ENCODE measurements around the gene AMHR2.

Gene AMHR2

DNA sequence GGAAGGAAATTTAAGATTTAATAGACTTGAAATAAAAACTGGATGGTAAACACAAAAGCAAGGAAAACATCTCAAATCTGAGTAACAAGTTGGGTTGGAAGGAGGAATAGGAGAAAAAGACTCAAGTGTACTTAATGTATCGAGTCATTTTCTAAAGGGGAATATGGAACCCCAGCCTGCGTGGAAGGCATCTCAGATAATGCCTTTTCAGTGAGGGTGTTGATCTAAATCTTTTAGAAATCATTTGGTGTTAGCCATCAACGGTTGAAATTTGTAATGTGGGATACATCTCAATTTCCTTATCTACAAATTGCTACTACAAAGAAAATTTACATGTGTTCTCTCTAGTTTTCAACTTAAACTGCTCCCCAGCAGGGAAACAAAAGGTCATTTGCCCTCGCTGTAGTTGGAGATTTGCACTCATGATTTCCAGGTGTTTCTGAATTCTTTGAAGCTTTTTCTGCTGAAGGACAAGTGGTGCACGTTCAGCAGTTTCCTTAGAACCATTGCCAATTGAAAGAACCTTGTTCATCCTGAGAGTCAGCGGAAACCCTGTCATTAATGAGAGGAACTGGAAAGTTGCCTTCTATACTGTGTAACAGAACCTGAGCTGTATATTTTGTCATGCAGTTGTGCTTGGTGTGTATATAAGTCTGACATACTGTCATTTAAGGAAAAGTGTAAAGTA lies 30.4 kb downstream of the AMHR2 start:
- no peak for DNase-seq

DNA sequence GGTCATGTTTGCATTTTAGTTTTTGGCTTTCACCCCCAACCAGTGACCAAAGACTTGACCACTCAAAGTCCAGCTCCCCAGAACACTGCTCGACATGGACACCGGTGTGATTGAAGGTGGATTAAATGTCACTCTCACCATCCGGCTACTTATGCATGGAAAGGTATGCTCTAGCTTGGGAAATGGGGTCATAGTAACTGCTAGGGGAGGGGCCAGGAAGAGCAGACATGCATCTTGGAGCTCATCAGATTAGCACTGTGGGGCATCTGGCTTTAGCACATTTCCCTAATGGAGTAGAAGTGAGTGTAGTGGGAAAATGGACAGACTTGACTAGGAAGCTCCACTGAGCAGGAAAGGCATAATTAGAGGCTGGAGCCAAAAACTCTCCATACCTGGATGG lies 31.1 kb downstream of the AMHR2 start:
- DNase-seq: no peak

DNA sequence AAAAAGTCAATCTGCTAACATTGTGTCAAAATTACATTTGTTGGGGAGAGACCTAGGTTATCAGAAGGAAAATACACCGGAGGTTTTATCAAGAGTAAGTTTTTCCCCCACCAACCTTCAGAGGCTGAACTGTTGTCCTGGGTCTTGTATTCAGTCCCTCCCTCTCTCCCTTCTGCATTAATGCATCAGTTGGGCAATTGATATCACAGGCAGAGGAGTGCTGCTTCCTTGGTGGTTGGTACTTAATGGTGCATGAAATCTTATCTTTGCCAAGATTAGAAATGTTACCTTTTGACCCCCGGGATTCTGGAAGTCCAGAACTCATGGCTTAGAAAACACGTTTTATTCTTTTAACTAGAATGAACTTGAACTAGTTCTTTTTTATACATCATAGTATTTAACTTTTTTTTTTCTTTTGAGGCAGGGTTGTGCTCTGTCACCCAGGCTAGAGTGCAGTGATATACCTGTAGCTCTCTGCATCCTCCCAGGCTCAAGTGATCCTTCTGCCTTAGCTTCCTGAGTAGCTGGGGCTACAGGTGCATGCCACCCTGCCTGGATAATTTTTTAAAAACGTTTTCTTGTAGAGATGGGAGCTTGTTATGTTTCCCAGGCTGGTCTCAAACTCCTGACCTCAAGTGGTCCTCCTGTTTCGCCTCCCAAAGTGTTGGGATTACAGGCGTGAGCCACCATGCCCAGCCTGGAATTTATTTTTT lies 33.2 kb downstream of the AMHR2 start:
- no peak for DNase-seq

DNA sequence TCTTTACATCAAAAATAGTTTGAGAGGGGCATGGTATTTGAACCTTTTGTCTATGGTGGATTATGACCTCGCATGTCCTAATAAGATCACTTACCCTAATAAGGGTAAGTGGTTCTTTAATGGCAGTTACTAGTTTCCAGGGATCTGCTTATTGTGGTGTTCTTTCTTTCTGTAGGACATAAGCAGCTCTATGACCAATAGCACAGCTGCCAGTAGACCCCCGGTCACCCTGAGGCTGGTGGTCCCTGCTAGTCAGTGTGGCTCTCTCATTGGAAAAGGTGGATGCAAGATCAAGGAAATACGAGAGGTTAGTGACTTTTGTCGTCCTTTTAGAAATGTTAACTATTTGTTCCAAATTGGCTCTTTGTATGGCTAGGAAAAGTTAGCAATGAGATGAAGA lies 35.4 kb downstream of the AMHR2 start:
- no peak for DNase-seq

DNA sequence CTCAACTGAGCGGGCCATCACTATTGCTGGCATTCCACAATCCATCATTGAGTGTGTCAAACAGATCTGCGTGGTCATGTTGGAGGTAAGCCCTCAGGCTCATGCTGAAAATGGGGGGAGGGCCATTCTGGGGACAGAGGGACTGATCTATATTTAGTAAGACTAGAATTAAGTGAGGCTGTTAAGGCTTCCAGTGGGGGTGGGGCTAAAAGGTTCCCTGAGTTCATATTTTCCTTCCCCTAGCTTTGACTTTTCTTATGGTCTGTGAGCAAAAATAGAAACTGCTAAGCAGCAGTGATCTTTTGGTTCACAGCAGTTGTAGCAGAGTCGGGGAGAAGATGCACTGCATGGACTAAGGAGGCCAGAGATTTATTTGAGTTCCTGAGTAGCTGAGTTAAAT lies 37.4 kb downstream of the AMHR2 start:
- DNase-seq: no peak

DNA sequence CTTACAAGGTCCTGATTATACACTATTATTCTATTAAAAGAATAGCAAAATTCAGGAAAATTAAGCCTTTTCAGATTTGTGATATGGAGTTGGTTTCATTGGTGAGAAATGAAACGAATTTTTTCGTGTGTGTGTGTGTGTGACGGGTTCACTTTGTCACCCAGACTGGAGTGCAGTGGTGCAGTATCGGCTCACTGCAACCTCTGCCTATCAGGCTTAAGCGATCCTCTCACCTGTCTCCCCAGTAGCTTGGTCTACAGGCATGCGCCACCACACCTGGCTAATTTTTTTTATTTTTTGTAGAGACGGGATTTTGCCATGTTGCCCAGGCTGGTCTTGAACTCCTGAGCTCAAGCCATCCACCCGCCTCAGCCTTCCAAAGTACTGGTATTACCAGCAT lies 37.9 kb downstream of the AMHR2 start:
- no peak for DNase-seq

DNA sequence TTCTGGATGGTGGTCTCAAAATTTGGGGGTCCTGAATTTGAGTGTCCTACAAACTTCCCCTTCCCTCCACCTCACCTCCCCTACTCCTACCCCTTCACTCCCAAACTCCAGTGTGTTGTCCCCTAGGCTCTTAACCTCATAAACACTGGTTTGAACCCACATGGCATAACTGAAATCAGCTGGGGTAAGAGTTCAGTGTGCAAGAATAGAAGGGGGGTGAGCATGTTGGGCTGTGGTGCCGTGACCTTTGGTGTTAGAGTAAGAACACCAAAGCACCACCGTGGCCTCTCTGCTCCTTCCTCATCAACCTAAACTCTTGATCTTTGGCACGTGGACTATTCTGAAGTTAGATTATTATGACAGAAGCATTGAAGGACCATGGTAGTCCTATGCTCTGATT lies 39.3 kb downstream of the AMHR2 start:
- DNase-seq: no peak

DNA sequence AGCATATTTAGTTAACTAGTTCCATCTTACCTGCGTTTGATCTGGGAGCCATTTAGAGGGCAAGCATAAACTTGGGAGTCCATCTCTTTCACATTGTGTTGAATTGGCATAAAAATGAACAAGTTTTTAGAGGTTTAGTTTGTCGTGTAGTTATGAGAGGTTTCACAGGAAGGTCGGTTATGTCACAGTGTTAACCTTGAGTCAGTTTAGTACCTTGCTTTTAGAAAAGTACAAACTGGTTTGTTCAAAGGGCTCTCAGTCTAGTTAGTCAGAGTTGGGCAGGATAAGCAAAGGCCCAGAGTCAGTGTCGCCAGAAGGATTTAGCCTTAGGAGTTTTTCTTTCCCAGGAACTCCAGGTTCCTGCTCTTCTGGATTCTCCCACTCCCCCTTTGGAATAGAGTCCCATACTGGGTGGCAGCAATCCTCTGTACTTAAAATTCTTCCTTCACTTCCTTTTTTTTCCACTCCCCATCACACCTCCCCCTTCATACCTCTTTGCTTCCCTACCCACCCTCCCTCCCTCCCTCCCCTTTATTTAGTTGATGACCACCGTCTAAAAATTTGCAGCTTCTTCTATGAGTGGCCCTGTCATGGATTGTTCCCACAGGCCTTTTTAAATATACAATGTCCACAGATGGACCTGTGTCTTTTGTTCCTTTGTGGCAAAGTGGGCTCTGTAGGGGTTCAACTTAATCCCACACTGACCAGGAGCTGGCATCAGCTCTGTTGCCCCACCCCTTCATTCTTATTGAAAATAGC lies 40.3 kb downstream of the AMHR2 start:
- no peak for DNase-seq

DNA sequence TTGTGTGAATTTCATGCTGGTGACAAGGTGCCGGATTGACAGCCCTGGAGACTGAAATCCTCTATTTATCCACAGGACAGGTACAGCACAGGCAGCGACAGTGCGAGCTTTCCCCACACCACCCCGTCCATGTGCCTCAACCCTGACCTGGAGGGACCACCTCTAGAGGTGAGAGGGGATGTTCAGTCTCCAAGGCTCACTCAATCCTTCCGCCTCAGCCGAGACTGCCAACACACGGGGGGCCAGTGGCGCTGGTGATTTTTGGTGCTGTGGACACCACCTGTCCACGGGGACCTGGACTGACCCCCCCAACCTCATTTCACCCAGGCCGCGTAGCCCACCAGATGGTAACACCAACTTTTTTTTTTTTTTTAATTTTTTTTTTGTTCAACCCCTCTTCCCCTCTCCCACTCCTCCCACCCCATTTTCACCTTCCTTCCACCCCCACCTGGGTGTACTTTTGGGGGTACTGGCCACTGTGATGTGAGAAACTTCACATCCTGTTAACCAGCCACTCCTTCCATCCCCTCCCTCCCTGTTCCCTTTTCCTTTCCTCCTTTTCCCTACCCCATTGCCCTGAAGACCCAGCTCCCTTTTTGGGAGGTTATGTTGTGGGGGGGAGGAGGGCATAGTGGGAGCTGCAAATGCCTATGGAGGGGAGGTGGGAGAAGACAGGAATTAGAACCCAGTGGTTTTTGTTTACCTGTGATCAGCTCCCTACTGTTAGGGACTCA lies 41.2 kb downstream of the AMHR2 start:
- DNase-seq: no peak

DNA sequence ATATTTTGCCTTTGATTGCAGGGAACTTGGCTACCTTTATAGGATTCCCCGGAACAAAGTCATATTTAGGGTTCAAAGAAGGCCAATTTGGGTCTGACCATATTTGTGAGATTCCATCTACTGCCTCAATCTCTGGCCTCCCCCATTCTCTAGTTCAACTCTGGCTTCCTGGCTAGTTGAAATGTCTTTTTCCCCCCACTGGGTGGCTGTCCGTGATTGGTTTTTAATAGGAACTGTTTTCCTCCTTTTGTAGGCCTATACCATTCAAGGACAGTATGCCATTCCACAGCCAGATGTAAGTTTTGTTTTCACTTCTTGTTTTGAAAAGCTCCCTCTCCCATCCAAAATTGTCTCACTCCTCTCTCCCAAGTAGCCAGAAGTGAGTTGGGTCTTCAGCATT lies 42.0 kb downstream of the AMHR2 start:
- no peak for DNase-seq

DNA sequence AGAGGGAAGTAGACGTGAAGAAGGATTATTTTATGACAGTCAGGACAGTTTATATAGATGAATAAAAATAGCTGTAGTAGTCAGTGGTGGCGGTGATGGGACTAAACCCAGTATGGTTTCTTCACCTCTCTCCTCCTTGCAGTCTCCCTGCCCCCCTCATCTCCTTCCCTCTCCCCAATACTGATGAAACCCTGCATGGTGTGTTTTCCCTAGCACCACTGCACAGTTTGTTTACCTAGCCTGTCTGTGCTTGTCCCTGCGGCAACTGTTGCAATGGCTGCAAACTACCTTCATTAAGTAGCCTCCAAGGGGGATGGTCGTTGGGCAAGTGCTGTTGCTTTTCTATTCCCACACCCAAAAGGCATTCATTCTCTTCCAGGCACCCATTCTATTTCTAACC lies 43.0 kb downstream of the AMHR2 start:
- DNase-seq: no peak

DNA sequence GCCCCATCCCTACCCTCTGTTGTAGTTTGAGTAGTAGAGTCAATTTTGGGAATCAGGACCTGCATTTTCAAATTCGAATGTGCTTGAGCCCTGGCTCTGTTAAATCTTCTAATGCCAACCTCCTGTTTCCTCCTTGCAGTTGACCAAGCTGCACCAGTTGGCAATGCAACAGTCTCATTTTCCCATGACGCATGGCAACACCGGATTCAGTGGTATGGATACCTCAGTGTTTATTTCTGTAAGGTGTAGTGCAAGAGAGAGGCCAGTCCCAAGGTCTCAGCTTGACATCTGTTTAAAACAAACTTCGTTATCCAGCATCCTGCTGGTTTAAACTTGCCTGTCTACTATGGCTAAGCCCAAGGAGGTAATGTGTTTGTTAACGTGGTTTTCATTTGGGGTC lies 43.4 kb downstream of the AMHR2 start:
- DNase-seq: no peak

DNA sequence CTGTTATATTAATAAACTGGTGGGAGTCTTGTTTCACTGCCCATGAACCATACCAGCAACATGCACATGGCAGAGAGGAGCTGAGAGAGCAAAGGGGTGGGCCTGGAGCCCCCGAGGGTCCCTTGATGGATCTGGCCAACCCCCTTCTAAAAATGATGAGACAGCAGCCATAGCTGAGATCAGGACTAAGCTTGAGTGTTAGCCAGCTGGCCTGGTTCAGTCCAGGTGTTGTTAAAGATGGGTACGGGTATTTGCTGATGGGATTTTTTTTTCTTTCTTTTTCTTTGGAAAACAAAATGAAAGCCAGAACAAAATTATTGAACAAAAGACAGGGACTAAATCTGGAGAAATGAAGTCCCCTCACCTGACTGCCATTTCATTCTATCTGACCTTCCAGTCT lies 44.2 kb downstream of the AMHR2 start:
- no peak for DNase-seq

DNA sequence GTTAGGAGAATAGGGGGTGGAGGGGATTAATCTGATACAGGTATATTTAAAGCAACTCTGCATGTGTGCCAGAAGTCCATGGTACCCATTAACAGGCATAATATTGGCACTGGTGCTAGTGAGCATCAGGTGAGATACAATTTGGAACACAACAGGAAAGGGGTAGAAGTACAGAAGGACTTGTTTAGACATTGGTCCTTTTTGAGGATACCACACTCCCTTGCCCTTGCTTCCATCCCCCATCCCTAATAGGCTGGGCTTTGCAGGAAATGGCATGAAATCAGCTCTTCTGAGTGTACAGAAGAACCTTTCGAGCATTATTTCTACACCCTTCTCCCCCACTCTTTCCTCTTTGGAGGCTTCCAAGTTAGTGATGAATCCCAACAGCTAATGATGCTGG lies 44.6 kb downstream of the AMHR2 start:
- DNase-seq: no peak

DNA sequence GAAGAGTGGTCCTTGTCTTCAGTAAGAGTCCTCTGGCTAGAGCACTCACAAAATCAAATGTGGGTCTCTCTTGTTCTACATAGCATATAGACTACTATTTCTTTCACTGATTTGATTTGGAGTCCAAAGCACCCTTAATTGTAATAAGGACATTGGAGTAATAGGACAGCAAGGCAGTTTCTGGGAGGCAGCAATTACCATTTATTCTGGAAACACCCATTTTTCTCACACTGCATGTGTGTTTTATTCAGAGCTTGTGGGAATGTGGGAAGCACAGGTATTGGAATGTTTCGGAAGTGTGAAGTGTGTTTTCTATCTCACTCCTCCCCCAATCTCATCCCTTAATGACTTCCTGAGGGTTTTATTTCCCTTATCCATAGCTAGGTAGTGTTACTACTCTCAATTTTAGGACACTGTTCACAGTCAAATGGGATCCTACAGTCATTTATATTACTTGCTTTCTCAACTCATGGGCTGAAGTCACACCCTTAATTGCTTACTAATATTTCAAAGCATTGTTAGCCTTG lies 48.5 kb downstream of the AMHR2 start:
- no peak for DNase-seq

DNA sequence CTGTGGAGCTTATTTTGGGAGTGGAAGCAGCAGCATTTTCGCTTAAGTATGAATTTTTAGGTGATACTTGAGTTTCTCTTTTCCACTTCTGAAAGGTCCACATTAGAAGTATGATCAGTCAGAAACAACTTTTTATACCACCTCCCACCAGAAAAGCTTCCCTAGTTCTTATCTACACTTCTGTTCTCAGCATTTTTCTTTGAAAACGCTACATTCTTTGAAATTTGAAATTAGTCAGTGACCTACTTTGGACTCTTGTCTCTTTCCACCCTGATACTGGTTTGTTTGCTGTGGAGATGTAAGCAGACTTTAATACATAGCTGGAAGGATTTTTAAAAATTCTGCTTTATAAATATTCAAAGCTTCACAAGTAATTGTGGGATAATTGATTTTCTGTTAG lies 50.4 kb downstream of the AMHR2 start:
- DNase-seq: no peak

DNA sequence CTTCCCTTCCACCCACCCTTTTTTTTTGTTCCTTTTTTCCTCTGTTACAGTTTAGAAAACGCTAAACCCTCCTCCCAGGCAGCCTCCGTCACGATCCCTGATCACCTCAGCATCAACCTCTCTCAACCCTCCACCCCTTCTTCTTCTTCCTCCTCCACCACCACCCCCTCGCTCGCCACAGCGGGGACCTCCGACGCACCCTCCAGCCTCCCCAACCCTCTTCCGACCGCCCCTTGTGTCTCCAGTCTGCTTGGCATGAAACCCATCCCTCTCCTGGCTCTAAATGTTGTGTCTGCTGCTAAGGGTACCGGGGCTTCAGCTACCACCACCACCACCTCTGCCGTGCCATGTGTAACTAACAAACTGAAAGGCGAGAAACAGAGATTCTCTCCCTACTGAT lies 51.2 kb downstream of the AMHR2 start:
- no peak for DNase-seq

DNA sequence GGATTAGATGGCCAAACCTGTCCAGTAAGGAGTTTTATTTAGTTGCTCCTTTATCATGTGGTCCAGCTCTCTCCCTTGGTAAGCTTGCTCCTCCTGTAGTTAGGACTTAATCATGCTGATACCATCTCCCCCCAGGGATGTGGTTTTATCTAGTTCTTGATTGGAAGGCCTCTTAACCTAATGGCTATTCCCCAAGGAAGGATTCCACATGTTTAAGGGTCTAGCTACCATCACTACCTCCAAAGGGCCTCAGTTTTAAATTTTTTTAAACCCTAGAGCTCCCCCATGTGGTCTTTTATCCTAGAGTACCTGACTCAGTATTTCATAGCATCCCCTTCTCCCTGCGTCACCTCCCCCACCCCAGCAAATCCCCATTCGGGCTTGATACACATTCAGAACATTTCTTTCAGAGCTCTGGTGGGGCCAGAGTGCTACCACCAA lies 53.1 kb downstream of the AMHR2 start:
- no peak for DNase-seq

DNA sequence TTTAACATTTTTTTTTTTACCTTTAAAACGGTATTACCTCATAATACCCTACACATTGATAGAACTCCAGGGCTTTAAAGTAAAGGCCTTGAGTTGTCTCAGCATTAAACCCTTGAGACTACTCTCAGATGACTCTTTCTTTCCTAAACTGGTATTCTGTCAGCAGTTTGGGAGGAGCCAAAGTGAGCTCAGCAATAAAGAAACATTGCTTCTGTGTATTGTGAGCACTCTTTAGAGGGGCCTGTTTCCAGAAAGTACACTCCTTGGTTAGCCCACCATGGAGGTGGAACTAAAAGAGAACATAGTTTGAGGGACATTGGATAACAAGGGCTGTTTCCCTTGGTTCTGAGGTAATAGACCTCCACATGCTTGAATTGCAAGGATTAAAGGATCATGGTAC lies 55.2 kb downstream of the AMHR2 start:
- no peak for DNase-seq

DNA sequence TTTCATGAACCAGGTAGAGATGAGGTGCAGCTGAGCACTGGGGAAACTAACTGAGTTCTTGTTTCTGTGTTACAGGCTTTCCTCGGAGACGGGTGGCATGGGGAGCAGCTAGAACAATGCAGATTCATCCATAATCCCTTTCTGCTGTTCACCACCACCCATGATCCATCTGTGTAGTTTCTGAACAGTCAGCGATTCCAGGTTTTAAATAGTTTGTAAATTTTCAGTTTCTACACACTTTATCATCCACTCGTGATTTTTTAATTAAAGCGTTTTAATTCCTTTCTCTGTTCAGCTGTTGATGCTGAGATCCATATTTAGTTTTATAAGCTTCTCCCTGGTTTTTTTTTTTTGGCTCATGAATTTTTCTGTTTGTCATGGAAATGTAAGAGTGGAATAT lies 55.7 kb downstream of the AMHR2 start:
- no peak for DNase-seq

DNA sequence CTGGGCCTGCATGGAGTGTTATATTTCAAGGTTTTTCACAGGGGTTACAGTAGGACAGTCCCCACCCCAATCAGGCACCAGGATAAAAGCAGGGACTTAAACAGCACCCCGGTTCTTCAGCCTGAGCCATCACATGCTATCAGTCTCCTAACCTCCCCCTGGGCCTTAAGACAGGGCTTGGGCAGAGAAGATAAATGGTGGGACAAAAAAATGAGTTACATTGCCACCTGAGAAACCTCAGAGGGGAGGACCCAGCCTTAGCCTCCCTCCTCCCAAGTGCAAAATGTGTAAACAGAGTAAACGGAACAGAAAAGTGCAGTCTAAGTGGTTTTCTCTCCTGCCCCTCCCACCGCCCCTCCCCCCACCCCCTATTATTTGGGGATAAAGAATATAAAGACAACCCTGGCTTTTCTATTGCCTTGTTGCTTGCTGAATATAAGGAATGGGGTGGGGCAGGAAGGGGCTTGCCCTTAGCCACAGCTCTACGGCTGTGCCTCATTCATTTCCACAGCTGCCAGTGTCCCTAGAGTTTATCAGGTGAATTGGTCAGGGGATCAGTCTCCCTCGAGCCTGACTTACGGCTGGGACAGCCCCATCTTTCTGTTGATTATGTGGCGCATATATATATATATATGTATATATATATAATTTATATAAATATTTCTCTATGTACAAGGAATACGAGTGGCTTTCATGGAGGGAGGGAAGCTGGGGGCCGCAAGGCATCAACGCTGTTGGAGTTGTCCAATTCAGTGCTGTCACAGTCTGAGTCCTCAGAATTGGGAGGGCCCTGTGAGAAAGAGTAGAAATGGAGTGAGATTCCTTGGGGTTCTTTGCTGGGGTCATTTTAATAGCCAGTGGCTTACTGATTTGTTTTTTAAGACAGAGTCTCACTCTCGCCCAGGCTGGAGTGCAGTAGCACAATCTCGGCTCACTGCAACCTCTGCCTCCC lies 57.1 kb downstream of the AMHR2 start:
- DNase-seq: no peak

All from activated CD4-positive, alpha-beta T cell treated with anti-CD3 and anti-CD28 coated beads, Interleukin-2, amount 50 U/mL, for 1 hour (primary cell).